PC-9 (cell line): ENCODE measurements around the gene SOCS6. TPM values are rescaled to one million over a fixed set of nuclear protein-coding genes. Genes with fewer than 3 reads are reported as not detected.

Source experiments
- BruUV-seq: library from RNA; stranded (reverse); fragments of 400-500 nt; replicated peaks from 2 replicates; lab custom pipeline; 2021; lab: Mats Ljungman, UMichigan
- CTCF ChIA-PET: fragments of 300-600 bp; sonication (Branson Sonifier 250); formaldehyde crosslinking; loops from one replicate; lab custom pipeline; 2022; ENCODE audit warnings: antibody characterized with exemption; lab: Charles Lee
- POLR2A ChIA-PET: fragments of 300-600 bp; sonication (Branson Sonifier 250); formaldehyde crosslinking; loops from one replicate; lab custom pipeline; 2022; ENCODE audit warnings: antibody characterized with exemption; ENCODE audit not compliant: unreplicated experiment; lab: Charles Lee
- DNase-seq, 2 experiments: peaks; one replicate each; pipeline versions ENCODE4 v3.0.0 to v3.0.0-alpha.2; 2015 to 2022; ENCODE audit warnings: mixed read lengths in 1 of 2
- H2AFZ ChIP-seq: fragments of 200-600 bp; sonication (generic); 2 replicates; pipeline ENCODE4 v1.8.1; 2017; ENCODE audit warnings: antibody characterized with exemption
- H3F3A ChIP-seq: fragments of 200-600 bp; sonication (generic); 2 replicates; pipeline ENCODE4 v1.8.1; 2017; ENCODE audit warnings: antibody characterized with exemption, mild to moderate bottlenecking, low read depth; ENCODE audit not compliant: insufficient read depth
- H3K27ac ChIP-seq: fragments of 200-600 bp; sonication (generic); 2 replicates; pipeline ENCODE4 v1.6.1; 2016; ENCODE audit warnings: mixed run types
- H3K27me3 ChIP-seq: fragments of 200-600 bp; sonication (generic); 2 replicates; pipeline ENCODE4 v1.6.1; 2016; ENCODE audit warnings: low read depth, mixed run types; ENCODE audit not compliant: insufficient read depth
- H3K36me3 ChIP-seq: fragments of 200-600 bp; sonication (generic); 2 replicates; pipeline ENCODE4 v1.6.1; 2016; ENCODE audit warnings: low read depth, mixed run types
- H3K4me1 ChIP-seq: fragments of 200-600 bp; sonication (generic); replicated peaks from 2 replicates; pipeline ENCODE4 v1.6.1; 2016; ENCODE audit warnings: mixed run types; ENCODE audit not compliant: insufficient read depth
- H3K4me2 ChIP-seq: fragments of 200-600 bp; sonication (generic); 2 replicates; pipeline ENCODE4 v1.6.1; 2017; ENCODE audit warnings: mixed run types
- H3K4me3 ChIP-seq: fragments of 200-600 bp; sonication (generic); 2 replicates; pipeline ENCODE4 v1.6.1; 2016; ENCODE audit warnings: mixed run types
- H3K79me2 ChIP-seq: fragments of 200-600 bp; sonication (generic); 2 replicates; pipeline ENCODE4 v1.6.1; 2017; ENCODE audit warnings: low read depth, mixed run types
- H3K9me2 ChIP-seq: fragments of 200-600 bp; sonication (generic); 2 replicates; pipeline ENCODE4 v1.8.1; 2017; ENCODE audit warnings: mild to moderate bottlenecking; ENCODE audit not compliant: insufficient read depth
- H3K9me3 ChIP-seq: fragments of 200-600 bp; sonication (generic); 2 replicates; pipeline ENCODE4 v1.8.1; 2016; ENCODE audit warnings: low read depth; ENCODE audit not compliant: insufficient read depth
- H4K20me1 ChIP-seq: fragments of 200-600 bp; sonication (generic); 2 replicates; pipeline ENCODE4 v1.8.1; 2017; ENCODE audit not compliant: insufficient read depth
- CTCF ChIP-seq: fragments of 200-600 bp; sonication (generic); conservative IDR thresholded peaks from 2 replicates; pipeline ENCODE4 v1.6.1; 2017; ENCODE audit warnings: mixed run types, antibody characterized with exemption, mild to moderate bottlenecking, moderate library complexity
- EZH2 ChIP-seq: fragments of 200-600 bp; sonication (generic); IDR thresholded peaks from 2 replicates; pipeline ENCODE4 v1.8.0; 2017; ENCODE audit warnings: antibody characterized with exemption, low read depth
- intact Hi-C: fragments of 100-400 bp; cut with micrococcal nuclease; formaldehyde crosslinking; loops from one replicate; pipeline ENCODE4 v1.10.0; 2022; ENCODE audit not compliant: unreplicated experiment
- total RNA-seq: library from RNA; stranded (reverse); gene quantifications from 2 replicates; pipeline ENCODE4 v1.2.3, GENCODE V29; 2021

SOCS6 gene
- total RNA-seq, 1 experiment from 2014 or later: 21.0 TPM

- H3K4me3 ChIP-seq: no peak overlapping the region
- no peaks in the 10 kb centered on the region for H3K9me2 ChIP-seq
- H2AFZ ChIP-seq: no peak overlapping the region
- no peak overlapping the region for H3K27ac ChIP-seq
- ChIA-PET CTCF (no interaction called here), POLR2A (no interaction called here)
- no peaks in the 10 kb centered on the region for H3K36me3 ChIP-seq
- peaks cover 10% of the 10 kb centered on the region; the same call in 1 of the 2 replicates for H3F3A ChIP-seq
- H3K4me1 ChIP-seq: peaks cover 22% of the 10 kb centered on the region
- BruUV-seq: no TSS peak
- TF ChIP-seq CTCF (no peak), EZH2 (no peak)
- no peaks in the 10 kb centered on the region for H3K27me3 ChIP-seq
- no peak overlapping the region for H3K4me2 ChIP-seq
- intact Hi-C loops: no loop called here
- no peaks in the 10 kb centered on the region for H4K20me1 ChIP-seq
- no peaks in the 10 kb centered on the region for H3K79me2 ChIP-seq
- H3K9me3 ChIP-seq: peaks cover 27% of the 10 kb centered on the region
- DNase-seq: no peak
Observed at GRCh38 chr18:70273021-70273420, 15.8 kb upstream of the SOCS6 start.

- Histone ChIP-seq H3K4me3 (no peak overlapping the region), H3K9me3 (peaks cover 30% of the 10 kb centered on the region), H3F3A (peaks cover 19% of the 10 kb centered on the region; the same call in 1 of the 2 replicates), H3K27me3 (no peaks in the 10 kb centered on the region), H3K4me1 (peaks cover 32% of the 10 kb centered on the region), H2AFZ (no peak overlapping the region), H3K79me2 (no peaks in the 10 kb centered on the region), H3K36me3 (no peaks in the 10 kb centered on the region), H4K20me1 (no peaks in the 10 kb centered on the region), H3K9me2 (no peaks in the 10 kb centered on the region), H3K4me2 (peak overlapping the region; percentile 54), H3K27ac (peak overlapping the region; percentile 85)
- DNase-seq: peak; percentile 68 to 92
- intact Hi-C loops: loop anchor here (1.0 kb wide), 1 partner anchor 33 kb away; no protein-coding TSS in a partner anchor
- POLR2A ChIA-PET: no interaction called here
- BruUV-seq: no TSS peak
- TF ChIP-seq EZH2: no peak
- no peak for TF ChIP-seq CTCF
- CTCF ChIA-PET: no interaction called here
Observed at GRCh38 chr18:70276416-70277191, 12.2 kb upstream of the SOCS6 start.

GRCh38 chr18:70279470-70279869 is 9.4 kb upstream of the SOCS6 start:
- Histone ChIP-seq H3K36me3 (no peaks in the 10 kb centered on the region), H3K27me3 (no peaks in the 10 kb centered on the region), H3K4me2 (no peak overlapping the region), H3K79me2 (no peaks in the 10 kb centered on the region), H3K27ac (no peak overlapping the region), H4K20me1 (no peaks in the 10 kb centered on the region), H3F3A (peaks cover 19% of the 10 kb centered on the region; the same call in 1 of the 2 replicates), H3K9me3 (peaks cover 14% of the 10 kb centered on the region), H3K4me1 (peaks cover 38% of the 10 kb centered on the region), H2AFZ (no peak overlapping the region), H3K9me2 (no peaks in the 10 kb centered on the region), H3K4me3 (no peak overlapping the region)
- DNase-seq: no peak
- ChIA-PET CTCF (no interaction called here), POLR2A (no interaction called here)
- TF ChIP-seq EZH2 (no peak), CTCF (no peak)
- BruUV-seq: no TSS peak
- intact Hi-C loops: no loop called here
